OCI-LY3 (cell line): ENCODE results near the gene ACAT2.
"Not testable (repeated sequence)": the region's sequence is repeated elsewhere in the genome, so short reads cannot be mapped to it uniquely, and the experiment has no call there.

Experiments used
- H2AFZ ChIP-seq: fragments of 200-600, 300-600 bp; shearing (Covaris generic); 2 replicates; pipeline ENCODE4 v1.6.0; 2014; ENCODE audit warnings: antibody characterized with exemption, low read depth, low read length
- H3K27ac ChIP-seq: fragments of 200-600, 300-600 bp; sonication (generic); 2 replicates; pipeline ENCODE4 v1.5.1; 2014; ENCODE audit warnings: mild to moderate bottlenecking, low read length, moderate library complexity, mixed read lengths
- H3K27me3 ChIP-seq: fragments of 200-600, 300-600 bp; sonication (generic); 2 replicates; pipeline ENCODE4 v1.6.1; 2014; ENCODE audit warnings: low read depth, low read length, mixed read lengths
- H3K36me3 ChIP-seq: fragments of 200-600, 300-600 bp; sonication (generic); replicated peaks from 2 replicates; pipeline ENCODE3; 2014; ENCODE audit warnings: low read depth, low read length, mixed read lengths
- H3K4me1 ChIP-seq: fragments of 300-600, 200-600 bp; sonication (generic); 2 replicates; pipeline ENCODE4 v1.6.1; 2014; ENCODE audit warnings: low read length, mixed read lengths
- H3K4me2 ChIP-seq: fragments of 200-600, 300-600 bp; sonication (generic); 2 replicates; pipeline ENCODE4 v1.6.1; 2014; ENCODE audit warnings: low read length, mixed read lengths
- H3K4me3 ChIP-seq: fragments of 300-600, 200-600 bp; sonication (generic); 2 replicates; pipeline ENCODE4 v1.5.1; 2014; ENCODE audit warnings: antibody characterized with exemption, mild to moderate bottlenecking, low read length, moderate library complexity
- H3K79me2 ChIP-seq: fragments of 300-600, 200-600 bp; shearing (Covaris generic); 2 replicates; pipeline ENCODE4 v1.6.1; 2014; ENCODE audit warnings: mild to moderate bottlenecking, low read length, mixed read lengths
- H3K9ac ChIP-seq: fragments of 300-600, 200-600 bp; shearing (Covaris generic); 2 replicates; pipeline ENCODE4 v1.6.0; 2014; ENCODE audit warnings: mild to moderate bottlenecking, low read length, moderate library complexity
- H3K9me3 ChIP-seq: fragments of 200-600, 300-600 bp; shearing (Covaris generic); 2 replicates; pipeline ENCODE4 v1.6.1; 2014; ENCODE audit warnings: low read length, mixed read lengths; ENCODE audit not compliant: insufficient read depth
- H4K20me1 ChIP-seq: fragments of 200-600, 300-600 bp; sonication (generic); 2 replicates; pipeline ENCODE4 v1.6.1; 2016; ENCODE audit warnings: low read length, mixed read lengths; ENCODE audit not compliant: insufficient read depth
- EZH2phosphoT487 ChIP-seq: fragments of 200-600 bp; shearing (Covaris generic); IDR thresholded peaks from 2 replicates; pipeline ENCODE4 v1.6.1; 2018; ENCODE audit warnings: antibody characterized with exemption, mixed run types, low read depth
- TF ChIP-seq, protein P1 (sequence below): fragments of 200-600, 300-600 bp; sonication (generic); IDR thresholded peaks from 2 replicates; pipeline ENCODE4 v1.5.1; 2014; ENCODE audit warnings: antibody characterized with exemption, low read length, low read depth

Gene ACAT2

DNA sequence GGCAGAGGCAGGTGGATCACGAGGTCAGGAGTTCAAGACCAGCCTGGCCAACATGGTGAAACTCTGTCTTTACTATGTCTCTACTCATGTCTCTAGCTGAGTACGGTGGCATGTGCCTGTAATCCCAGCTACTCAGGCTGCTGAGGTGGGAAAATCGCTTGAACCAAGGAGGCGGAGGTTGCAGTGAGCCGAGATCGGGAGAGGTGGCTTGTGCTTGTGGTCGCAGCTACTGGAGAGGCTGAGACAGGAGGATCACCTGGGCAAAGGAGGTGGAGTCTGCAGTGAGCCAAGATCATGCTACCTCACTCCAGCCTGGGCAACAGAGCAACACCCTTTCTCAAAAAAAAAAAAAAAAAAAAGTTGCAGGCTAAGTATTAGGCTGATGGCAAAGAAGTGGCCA is 42.6 kb upstream of the ACAT2 start:
- Histone ChIP-seq H3K4me2 (no peak overlapping the region), H2AFZ (no peak overlapping the region), H3K27ac (no peak overlapping the region), H3K79me2 (peaks cover 23% of the 10 kb centered on the region), H3K36me3 (no peaks in the 10 kb centered on the region), H3K4me1 (no peaks in the 10 kb centered on the region), H3K4me3 (no peak overlapping the region), H3K27me3 (no peaks in the 10 kb centered on the region), H4K20me1 (no peaks in the 10 kb centered on the region), H3K9ac (no peak overlapping the region), H3K9me3 (no peaks in the 10 kb centered on the region)
- TF ChIP-seq EZH2phosphoT487 = no peak
- TF ChIP-seq, protein P1, sequence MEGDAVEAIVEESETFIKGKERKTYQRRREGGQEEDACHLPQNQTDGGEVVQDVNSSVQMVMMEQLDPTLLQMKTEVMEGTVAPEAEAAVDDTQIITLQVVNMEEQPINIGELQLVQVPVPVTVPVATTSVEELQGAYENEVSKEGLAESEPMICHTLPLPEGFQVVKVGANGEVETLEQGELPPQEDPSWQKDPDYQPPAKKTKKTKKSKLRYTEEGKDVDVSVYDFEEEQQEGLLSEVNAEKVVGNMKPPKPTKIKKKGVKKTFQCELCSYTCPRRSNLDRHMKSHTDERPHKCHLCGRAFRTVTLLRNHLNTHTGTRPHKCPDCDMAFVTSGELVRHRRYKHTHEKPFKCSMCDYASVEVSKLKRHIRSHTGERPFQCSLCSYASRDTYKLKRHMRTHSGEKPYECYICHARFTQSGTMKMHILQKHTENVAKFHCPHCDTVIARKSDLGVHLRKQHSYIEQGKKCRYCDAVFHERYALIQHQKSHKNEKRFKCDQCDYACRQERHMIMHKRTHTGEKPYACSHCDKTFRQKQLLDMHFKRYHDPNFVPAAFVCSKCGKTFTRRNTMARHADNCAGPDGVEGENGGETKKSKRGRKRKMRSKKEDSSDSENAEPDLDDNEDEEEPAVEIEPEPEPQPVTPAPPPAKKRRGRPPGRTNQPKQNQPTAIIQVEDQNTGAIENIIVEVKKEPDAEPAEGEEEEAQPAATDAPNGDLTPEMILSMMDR = no peak

DNA sequence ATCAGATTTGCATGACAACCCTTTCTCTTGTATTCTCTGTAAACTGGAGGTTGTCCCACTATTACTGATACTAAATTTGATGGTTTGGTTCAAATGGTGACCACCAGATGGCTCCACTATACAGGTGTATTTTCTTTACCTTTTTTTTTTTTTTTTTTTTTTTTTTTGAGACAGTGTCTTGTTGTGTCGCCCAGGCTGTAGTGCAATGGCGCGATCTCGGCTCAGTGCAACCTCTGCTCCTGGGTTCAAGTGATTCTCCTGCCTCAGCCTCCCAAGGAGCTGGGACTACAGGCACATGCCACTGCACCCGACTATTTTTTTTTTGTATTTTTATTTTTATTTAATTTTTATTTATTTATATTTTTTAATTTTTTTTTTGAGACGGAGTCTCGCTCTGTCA is 41.1 kb upstream of the ACAT2 start:
- Histone ChIP-seq H3K79me2 (peaks cover 37% of the 10 kb centered on the region), H3K27me3 (no peaks in the 10 kb centered on the region), H2AFZ (no peak overlapping the region), H3K36me3 (no peaks in the 10 kb centered on the region), H4K20me1 (no peaks in the 10 kb centered on the region), H3K4me1 (peaks cover under 1% of the 10 kb centered on the region; the same call in 1 of the 2 replicates), H3K4me2 (no peak overlapping the region), H3K9ac (no peak overlapping the region), H3K4me3 (no peak overlapping the region), H3K27ac (no peak overlapping the region), H3K9me3 (no peaks in the 10 kb centered on the region)
- TF ChIP-seq EZH2phosphoT487 = no peak
- TF ChIP-seq, protein P1 = peak; percentile 27

DNA sequence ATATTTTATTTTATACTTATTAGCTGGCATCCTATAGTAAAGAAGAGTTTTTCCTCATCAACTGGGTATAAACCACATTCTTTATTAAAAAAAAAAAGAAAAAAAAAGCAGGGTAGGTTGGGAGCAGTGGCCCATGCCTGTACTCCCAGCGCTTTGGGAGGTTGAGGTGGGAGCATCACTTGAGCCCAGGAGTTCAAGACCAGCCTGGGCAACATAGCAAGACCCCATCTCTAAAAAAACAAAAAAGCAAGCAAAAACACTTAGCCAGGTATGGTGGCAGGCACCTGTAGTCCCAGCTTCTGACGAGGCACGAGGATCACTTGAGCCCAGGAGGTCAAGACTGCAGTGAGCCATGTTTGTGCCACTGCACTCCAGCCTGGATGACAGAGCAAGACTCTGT is 39.9 kb upstream of the ACAT2 start:
- H3K4me2 ChIP-seq, H3K4me1 ChIP-seq, H3K27me3 ChIP-seq, H3K36me3 ChIP-seq, H3K27ac ChIP-seq, H4K20me1 ChIP-seq, H3K4me3 ChIP-seq, H2AFZ ChIP-seq, H3K9me3 ChIP-seq, H3K9ac ChIP-seq: not testable (repeated sequence)
- peaks cover 47% of the 10 kb centered on the region for H3K79me2 ChIP-seq

DNA sequence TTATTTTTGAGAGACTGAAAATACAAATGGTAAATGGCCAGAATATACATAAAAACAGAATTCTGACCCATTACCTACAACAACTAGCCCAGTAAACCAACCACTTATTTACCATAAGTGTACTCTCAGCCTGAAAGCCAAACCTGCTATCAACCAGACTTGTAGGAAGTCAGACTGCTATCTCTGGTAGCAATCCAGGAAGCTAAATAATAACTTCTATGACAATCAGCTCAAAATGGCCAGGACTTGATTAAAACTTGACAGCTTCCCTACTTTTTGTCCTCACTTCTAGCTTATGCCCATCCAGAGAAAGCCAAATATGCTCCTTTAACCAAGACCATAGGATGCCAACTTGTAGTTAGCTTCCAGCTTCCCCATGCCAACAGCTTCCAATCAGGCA is 39.2 kb upstream of the ACAT2 start:
- no peak overlapping the region for H3K4me3 ChIP-seq
- TF ChIP-seq EZH2phosphoT487 = no peak
- TF ChIP-seq, protein P1 = no peak
- H3K79me2 ChIP-seq = peaks cover 51% of the 10 kb centered on the region
- H3K4me1 ChIP-seq = peaks cover 3% of the 10 kb centered on the region; the same call in 1 of the 2 replicates
- H3K4me2 ChIP-seq = no peak overlapping the region
- no peaks in the 10 kb centered on the region for H3K36me3 ChIP-seq
- no peak overlapping the region for H3K27ac ChIP-seq
- no peak overlapping the region for H2AFZ ChIP-seq
- H3K27me3 ChIP-seq = no peaks in the 10 kb centered on the region
- no peaks in the 10 kb centered on the region for H3K9me3 ChIP-seq
- no peak overlapping the region for H3K9ac ChIP-seq
- no peaks in the 10 kb centered on the region for H4K20me1 ChIP-seq

DNA sequence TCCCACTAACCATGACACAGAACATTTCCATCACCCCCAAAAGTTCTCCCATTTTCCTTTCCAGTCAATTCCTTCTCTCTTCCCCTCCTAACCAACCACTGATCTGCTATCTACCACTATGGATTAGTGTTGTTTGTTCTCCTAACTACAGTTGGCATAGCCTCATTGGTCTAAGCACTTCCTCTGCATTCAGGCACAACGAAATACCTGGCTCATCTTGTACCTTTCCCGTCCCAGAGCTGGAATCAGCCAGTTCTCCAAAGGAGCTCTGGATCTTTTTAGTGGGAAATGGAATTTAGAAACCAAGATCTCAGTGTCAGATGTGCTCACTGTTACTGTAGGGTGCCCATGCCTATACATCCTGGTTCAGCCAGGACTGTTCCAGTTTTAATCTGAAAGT is 38.6 kb upstream of the ACAT2 start:
- H3K9ac ChIP-seq = no peak overlapping the region

More for the DNA sequence above, 38.6 kb upstream of the ACAT2 start:
- Histone ChIP-seq H3K27ac (no peak overlapping the region), H3K36me3 (no peaks in the 10 kb centered on the region), H3K4me1 (peaks cover 3% of the 10 kb centered on the region; the same call in 1 of the 2 replicates), H3K9me3 (no peaks in the 10 kb centered on the region), H2AFZ (no peak overlapping the region), H3K4me3 (no peak overlapping the region), H3K79me2 (peaks cover 57% of the 10 kb centered on the region), H3K4me2 (no peak overlapping the region), H3K27me3 (no peaks in the 10 kb centered on the region), H4K20me1 (peaks cover 4% of the 10 kb centered on the region)
- TF ChIP-seq, protein P1 = no peak
- no peak for TF ChIP-seq EZH2phosphoT487
